CD4-positive, alpha-beta T cell treated with Interferon alpha-2 for 1 hour (primary cell): ENCODE results near the gene PRRC2C.
"Not testable (repeated sequence)": the region's sequence is repeated elsewhere in the genome, so short reads cannot be mapped to it uniquely, and the experiment has no call there.

Experiments
- DNase-seq, 2 donors: peaks; one replicate each; pipeline ENCODE4 v3.0.0-alpha.2; 2020 to 2022

Gene PRRC2C

DNA sequence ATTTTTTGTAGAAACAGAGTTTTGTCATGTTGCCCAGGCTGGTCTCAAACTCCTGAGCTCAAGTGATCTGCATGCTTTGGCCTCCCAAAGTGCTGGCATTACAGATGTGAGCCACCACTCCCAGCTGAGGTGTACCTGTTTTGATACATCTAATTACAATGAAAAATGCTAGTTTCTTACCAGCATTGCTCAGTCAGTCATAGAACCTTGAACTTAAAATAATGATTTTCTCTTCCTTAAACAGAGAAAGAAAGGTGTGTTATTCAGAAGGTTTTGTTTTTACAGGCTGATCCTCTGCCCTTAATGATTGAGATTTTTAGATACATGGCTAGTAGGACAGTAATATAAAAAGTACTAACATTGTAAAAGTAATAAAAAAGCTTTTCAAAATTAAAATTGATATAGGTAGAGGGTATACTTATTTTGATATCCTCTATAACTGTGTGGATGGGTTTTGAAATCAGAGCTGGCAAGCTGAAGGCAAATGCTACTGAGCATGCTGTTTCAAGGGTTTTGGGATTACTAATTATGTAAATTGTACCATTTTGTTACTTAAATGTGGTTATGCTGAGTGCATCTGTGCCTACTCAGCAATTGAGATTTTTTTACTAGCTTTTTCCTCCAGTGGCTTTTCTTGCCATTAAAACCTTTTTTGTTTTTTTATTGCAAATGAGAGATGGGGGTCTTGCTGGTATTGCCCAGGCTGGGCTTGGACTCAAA, 16.1 kb downstream of the PRRC2C start:
- no peak for DNase-seq

DNA sequence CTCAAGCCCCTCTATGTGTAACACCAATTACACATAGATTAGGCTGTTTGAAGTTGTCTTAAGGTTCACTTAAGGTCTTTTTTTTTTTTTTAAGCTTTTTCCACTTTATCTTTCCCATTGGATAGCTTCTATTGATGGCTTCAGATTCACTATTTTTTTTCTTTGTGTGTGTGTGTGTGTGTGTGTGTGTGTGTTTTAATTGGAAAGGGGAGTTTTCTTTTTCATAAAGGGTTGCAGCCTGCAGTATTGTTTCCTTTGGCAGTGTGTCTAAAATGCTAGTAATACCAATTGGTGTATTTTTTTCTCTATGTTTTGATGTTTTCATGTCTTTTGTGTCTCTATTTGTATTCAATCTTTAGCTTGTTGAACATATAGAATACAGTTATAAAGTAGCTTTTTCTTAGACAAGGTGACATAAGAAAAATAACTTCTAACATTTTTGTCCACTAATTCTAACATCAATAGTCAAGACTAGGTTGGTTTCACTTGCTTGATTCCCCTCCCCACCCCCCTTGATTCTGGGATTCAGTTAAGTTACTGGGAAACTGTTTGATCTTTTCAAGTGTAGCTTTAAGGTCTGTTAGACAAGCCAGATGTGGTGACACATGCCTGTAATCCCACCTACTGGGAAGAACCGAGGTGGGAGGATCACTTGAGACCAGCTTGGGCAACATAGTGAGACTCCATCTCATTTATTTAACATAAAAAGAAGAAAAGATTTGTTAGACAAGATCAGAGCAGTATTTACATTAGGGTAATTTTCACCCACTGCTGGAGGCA, 21.4 kb downstream of the PRRC2C start:
- peak in 1 of 2 donors; percentile 48 for DNase-seq

GRCh38 chr1:171507435-171507834, 22.1 kb downstream of the PRRC2C start:
- DNase-seq, result no peak

DNA sequence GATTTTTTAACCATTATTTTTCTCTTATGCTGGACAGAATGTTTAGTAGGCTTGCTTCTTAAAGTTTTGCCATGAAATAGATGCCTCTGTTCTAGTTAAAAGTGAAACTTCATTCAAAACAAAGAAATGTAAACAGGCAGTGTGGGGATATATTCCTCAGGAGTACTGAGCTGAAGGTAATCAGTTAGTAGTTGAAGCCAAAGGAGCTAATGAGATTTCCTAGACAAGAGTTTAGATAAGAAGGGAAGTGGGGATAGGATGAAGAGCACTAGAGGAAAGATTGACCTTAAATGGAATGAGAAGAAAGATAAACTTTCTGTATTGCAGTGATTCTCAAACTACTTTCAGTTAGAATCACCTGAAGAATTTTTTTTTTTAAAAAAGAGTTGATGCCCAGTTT, 23.9 kb downstream of the PRRC2C start:
- no peak for DNase-seq

DNA sequence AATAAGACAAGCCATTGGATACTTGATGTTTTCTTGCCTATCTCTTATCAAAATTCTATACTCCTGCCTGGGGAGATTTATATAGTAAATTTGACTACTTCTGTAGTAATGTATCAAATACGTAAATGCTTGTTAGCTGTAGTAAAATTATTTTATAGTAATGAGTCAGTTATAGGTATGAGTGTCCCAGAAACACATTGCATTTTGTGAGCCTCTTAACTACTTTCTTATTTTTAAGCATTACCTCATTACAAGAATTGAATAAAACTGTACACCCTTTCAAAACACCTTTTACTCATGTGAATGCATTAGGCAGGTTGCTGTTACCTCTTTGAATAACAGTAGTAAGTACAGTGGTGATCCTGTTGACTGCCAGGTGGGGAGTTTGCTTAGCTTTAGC, 28.4 kb downstream of the PRRC2C start:
- DNase-seq, result no peak

DNA sequence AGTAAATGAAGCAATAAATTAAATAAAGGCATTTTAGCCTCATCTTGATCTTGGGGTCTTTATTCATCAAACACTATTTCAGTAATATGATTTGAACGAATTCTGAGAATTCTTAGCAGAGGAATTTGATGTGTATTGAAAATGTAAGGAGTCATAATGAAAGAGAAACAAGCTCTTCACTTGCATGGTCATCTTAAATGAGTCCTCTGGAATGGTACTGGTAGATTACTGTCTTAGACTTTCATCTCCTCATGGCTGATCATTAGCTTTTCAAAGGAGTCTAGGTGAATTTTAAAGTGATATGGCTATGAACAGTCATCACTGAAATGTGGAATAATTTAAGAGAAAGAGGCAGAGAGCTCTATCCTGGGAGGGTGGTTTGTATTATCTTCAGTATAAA, 30.0 kb downstream of the PRRC2C start:
- no peak for DNase-seq

DNA sequence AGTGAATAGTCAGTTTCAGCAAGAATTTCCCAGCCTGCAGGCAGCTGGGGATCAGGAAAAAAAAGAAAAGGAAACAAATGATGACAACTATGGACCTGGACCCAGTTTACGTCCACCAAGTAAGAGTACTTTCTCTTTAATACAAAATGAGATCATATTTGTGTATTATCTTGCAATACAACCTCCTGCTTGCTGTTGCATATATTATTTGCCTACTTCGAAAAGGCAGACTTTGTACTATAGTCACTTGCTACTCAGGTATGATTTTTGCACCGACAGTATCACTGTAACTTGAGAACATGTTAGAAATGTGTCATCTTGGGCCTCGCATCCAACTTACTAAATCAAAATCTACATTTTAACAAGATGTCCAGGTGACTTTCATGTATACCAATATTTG, 30.4 kb downstream of the PRRC2C start:
- no peak for DNase-seq

- DNase-seq, result no peak
These were observed 36.2 kb downstream of the PRRC2C start for GRCh38 chr1:171521567-171521966.

DNA sequence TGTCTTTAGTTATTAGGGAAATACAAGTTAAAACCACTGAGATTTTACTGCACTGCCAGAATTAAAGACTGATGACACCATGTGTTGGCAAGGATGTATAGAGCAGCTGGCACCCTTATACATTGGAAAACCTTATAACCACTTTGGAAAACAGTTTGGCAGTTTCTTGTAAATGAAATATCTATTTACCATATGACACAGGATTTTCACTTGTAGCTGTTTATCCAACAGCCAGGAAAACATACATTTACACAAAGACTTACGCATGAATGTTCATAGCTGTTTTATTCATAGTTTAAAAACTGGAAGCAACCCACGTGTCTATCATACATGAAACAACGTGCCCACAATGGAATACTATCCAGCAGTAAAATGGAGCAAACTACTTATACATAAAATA, 45.3 kb downstream of the PRRC2C start:
- DNase-seq, result no peak

DNA sequence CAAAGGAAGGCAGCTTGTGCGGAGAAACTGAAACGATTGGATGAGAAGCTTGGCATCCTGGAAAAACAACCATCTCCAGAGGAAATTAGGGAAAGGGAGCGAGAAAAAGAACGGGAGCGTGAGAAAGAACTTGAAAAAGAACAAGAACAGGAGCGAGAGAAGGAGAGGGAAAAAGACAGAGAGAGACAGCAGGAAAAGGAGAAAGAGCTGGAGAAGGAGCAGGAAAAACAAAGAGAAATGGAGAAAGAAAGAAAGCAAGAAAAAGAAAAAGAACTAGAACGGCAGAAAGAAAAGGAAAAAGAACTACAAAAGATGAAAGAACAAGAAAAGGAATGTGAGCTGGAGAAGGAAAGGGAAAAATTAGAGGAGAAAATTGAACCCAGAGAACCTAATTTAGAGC, 47.2 kb downstream of the PRRC2C start:
- DNase-seq, result no peak

- DNase-seq, result no peak
These were observed 60.2 kb downstream of the PRRC2C start for GRCh38 chr1:171545523-171545922.

GRCh38 chr1:171550050-171550449, 64.7 kb downstream of the PRRC2C start:
- DNase-seq, result no peak

- not testable (repeated sequence) for DNase-seq
These were observed 65.3 kb downstream of the PRRC2C start for GRCh38 chr1:171550598-171551100.

DNA sequence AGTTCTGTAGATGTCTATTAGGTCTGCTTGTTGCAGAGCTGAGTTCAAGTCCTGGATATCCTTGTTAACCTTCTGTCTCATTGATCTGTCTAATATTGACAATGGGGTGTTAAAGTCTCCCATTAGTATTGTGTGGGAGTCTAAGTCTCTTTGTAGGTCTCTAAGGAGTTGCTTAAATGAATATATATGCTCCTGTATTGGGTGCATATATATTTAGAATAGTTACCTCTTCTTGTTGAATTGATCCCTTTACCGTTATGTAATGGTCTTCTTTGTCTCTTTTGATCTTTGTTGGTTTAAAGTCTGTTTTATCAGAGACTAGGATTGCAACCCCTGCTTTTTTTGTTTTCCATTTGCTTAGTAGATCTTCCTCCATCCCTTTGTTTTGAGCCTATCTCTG, 68.6 kb downstream of the PRRC2C start:
- DNase-seq, result not testable (repeated sequence)

- no peak for DNase-seq
These were observed 78.3 kb downstream of the PRRC2C start for GRCh38 chr1:171563675-171564074.

- DNase-seq, result no peak
These were observed 81.1 kb downstream of the PRRC2C start for GRCh38 chr1:171566467-171566866.

- DNase-seq, result no peak
These were observed 85.0 kb downstream of the PRRC2C start for GRCh38 chr1:171570295-171570694.

GRCh38 chr1:171576144-171576543, 90.8 kb downstream of the PRRC2C start:
- no peak for DNase-seq

DNA sequence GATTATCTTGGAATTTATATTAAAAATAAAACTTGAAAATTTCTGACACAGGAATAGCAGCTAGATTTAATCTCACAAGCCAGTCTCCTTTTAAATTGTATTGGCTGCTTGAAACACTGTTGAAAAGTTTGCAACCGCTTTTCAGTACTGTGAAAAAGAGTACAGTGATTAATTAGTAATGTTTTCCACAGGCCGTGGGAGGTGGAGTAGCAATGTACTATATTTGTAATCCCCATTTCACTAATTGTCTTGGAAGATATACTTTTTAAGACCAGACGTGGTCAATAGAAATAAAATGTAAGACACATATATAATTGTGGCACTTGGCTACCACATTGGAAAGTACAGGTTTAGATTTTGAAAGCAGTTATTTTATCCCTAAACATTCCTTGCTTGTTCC, 95.9 kb downstream of the PRRC2C start:
- no peak for DNase-seq

- DNase-seq, result no peak
These were observed 96.4 kb downstream of the PRRC2C start for GRCh38 chr1:171581766-171582165.

DNA sequence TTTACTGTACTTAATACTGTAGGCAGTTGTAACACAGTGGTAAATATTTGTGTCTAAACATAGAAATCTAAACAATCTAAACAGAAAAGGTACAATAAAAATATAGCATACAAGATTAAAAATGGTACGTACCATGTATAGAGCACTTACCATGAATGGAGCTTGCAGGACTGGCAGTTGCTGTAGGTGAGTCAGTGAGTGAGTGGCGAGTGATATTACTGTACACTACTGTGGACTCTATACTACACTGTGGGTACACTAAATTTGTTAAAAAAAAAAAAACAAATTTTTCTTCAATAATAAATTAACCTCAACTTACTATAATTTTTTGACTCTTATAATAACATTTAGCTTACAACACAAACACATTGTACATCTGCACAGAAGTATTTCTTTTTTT, 97.3 kb downstream of the PRRC2C start:
- no peak for DNase-seq

- no peak for DNase-seq
These were observed 98.4 kb downstream of the PRRC2C start for GRCh38 chr1:171583591-171584201.

GRCh38 chr1:171585715-171586114, 100.4 kb downstream of the PRRC2C start:
- no peak for DNase-seq

GRCh38 chr1:171588230-171588629, 102.9 kb downstream of the PRRC2C start:
- DNase-seq, result no peak
